Measurements from ENCODE around the gene ZPR1. TPM values are rescaled to one million over a fixed set of nuclear protein-coding genes. Genes with fewer than 3 reads are reported as not detected.

ZPR1 gene
- total and polyA plus RNA-seq, 4 donors: 9.4 to 56.1 (median 18.3) TPM

DNA sequence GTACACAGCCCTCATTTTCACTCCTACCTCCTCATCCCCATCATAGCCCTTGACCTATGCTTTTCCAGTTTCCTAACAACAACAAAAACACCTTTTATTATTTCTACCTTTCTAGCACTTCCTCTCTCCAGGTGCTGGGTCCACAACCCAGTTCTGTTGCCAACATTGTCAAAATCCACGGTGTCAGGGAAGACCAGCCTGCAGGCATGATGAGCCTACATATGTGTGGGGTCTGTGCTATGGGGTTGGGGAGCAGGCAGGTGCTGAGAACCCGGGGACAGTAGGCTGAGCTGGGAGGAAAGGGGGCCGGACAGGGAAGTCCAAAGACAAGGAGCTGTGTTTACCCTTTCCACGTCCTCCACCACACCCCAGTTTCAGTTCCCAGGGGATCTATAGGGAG, 711 bp upstream of the ZPR1 start:
- Histone ChIP-seq H3K4me3 (ENCODE audit: low read depth in 1 of 3, low read length in 3 of 3) (peak overlapping the region; percentile 42 to 78 (median 68)), H3K9ac (ENCODE audit: low read depth in 1 of 2, low read length in 2 of 2) (peak overlapping the region; percentile 22 to 84), H3K4me1 (ENCODE audit: control insufficient read depth in 4 of 4, insufficient read depth in 4 of 4, low read length in 3 of 4) (peaks cover 0 to 62% (median 53%) of the 10 kb centered on the region in 4 donors), H3K9me3 (ENCODE audit: control insufficient read depth in 4 of 4, low read length in 3 of 4) (no peaks in the 10 kb centered on the region), H3K27ac (ENCODE audit: low read depth in 1 of 2, low read length in 2 of 2) (peak overlapping the region; percentile 65 to 79), H3K36me3 (ENCODE audit: control insufficient read depth in 4 of 4, insufficient read depth in 3 of 4, low read depth in 1 of 4, low read length in 3 of 4) (peaks cover 9 to 26% (median 22%) of the 10 kb centered on the region in 4 donors), H3K27me3 (ENCODE audit: control insufficient read depth in 4 of 4, insufficient read depth in 4 of 4, low read length in 3 of 4) (no peaks in the 10 kb centered on the region)
- DNase-seq (ENCODE audit: low spot score): no peak
- 24% methylated on average over 4 of the region's 4 CpGs for WGBS
- TF ChIP-seq GABPA (IDR thresholded peaks at IDR 0.05 in 1 of 2, conservative IDR thresholded peaks at IDR 0.05 in 1 of 2) (no peak), JUND (IDR thresholded peaks at IDR 0.05) (no peak), EGR1 (IDR thresholded peaks at IDR 0.05; ENCODE audit: low read depth in 2 of 2) (no peak), RXRA (IDR thresholded peaks at IDR 0.05) (no peak), FOXA2 (IDR thresholded peaks at IDR 0.05) (no peak), NR2F2 (IDR thresholded peaks at IDR 0.05) (no peak), TAF1 (conservative IDR thresholded peaks at IDR 0.05) (no peak), HNF4G (IDR thresholded peaks at IDR 0.05) (no peak), SP1 (IDR thresholded peaks at IDR 0.05) (no peak), YY1 (IDR thresholded peaks at IDR 0.05) (no peak)
- TF ChIP-seq, protein P1, sequence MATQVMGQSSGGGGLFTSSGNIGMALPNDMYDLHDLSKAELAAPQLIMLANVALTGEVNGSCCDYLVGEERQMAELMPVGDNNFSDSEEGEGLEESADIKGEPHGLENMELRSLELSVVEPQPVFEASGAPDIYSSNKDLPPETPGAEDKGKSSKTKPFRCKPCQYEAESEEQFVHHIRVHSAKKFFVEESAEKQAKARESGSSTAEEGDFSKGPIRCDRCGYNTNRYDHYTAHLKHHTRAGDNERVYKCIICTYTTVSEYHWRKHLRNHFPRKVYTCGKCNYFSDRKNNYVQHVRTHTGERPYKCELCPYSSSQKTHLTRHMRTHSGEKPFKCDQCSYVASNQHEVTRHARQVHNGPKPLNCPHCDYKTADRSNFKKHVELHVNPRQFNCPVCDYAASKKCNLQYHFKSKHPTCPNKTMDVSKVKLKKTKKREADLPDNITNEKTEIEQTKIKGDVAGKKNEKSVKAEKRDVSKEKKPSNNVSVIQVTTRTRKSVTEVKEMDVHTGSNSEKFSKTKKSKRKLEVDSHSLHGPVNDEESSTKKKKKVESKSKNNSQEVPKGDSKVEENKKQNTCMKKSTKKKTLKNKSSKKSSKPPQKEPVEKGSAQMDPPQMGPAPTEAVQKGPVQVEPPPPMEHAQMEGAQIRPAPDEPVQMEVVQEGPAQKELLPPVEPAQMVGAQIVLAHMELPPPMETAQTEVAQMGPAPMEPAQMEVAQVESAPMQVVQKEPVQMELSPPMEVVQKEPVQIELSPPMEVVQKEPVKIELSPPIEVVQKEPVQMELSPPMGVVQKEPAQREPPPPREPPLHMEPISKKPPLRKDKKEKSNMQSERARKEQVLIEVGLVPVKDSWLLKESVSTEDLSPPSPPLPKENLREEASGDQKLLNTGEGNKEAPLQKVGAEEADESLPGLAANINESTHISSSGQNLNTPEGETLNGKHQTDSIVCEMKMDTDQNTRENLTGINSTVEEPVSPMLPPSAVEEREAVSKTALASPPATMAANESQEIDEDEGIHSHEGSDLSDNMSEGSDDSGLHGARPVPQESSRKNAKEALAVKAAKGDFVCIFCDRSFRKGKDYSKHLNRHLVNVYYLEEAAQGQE (IDR thresholded peaks at IDR 0.05): no peak
- TF ChIP-seq, protein P2, sequence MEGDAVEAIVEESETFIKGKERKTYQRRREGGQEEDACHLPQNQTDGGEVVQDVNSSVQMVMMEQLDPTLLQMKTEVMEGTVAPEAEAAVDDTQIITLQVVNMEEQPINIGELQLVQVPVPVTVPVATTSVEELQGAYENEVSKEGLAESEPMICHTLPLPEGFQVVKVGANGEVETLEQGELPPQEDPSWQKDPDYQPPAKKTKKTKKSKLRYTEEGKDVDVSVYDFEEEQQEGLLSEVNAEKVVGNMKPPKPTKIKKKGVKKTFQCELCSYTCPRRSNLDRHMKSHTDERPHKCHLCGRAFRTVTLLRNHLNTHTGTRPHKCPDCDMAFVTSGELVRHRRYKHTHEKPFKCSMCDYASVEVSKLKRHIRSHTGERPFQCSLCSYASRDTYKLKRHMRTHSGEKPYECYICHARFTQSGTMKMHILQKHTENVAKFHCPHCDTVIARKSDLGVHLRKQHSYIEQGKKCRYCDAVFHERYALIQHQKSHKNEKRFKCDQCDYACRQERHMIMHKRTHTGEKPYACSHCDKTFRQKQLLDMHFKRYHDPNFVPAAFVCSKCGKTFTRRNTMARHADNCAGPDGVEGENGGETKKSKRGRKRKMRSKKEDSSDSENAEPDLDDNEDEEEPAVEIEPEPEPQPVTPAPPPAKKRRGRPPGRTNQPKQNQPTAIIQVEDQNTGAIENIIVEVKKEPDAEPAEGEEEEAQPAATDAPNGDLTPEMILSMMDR (IDR thresholded peaks at IDR 0.05; ENCODE audit: low read depth, low read length, missing input control): no peak
- TF ChIP-seq, protein P3, sequence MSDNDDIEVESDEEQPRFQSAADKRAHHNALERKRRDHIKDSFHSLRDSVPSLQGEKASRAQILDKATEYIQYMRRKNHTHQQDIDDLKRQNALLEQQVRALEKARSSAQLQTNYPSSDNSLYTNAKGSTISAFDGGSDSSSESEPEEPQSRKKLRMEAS (IDR thresholded peaks at IDR 0.05): no peak
- TF ChIP-seq, protein P4, sequence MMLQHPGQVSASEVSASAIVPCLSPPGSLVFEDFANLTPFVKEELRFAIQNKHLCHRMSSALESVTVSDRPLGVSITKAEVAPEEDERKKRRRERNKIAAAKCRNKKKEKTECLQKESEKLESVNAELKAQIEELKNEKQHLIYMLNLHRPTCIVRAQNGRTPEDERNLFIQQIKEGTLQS (IDR thresholded peaks at IDR 0.05): no peak

DNA sequence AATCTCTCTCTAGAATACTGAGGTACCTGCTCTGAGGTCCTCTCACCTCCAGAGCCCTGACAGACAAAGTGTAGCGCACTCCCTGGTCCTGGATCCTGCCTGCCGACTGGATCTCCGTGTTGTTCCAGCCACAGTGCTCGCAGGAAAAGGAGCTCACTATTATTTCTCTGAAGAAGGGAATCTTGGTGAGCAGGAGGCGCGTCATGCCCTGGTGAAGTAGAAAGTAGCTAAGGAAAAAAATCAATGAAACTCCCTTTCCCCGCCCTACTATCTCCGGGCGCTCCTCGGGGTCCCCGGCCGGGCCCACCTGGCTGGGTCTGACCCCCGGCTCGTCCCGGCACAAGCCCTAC, 412 bp downstream of the ZPR1 start:
- TF ChIP-seq HNF4A (conservative IDR thresholded peaks at IDR 0.05) (no peak), EGR1 (IDR thresholded peaks at IDR 0.05; ENCODE audit: low read depth in 2 of 2) (no peak)
- TF ChIP-seq, protein P1 (IDR thresholded peaks at IDR 0.05): no peak
- Histone ChIP-seq H3K9ac (ENCODE audit: low read depth in 1 of 2, low read length in 2 of 2) (peak overlapping the region in 1 of 2 donors; percentile 9), H3K9me3 (ENCODE audit: control insufficient read depth in 4 of 4, low read length in 3 of 4) (no peaks in the 10 kb centered on the region), H3K27ac (ENCODE audit: low read depth in 1 of 2, low read length in 2 of 2) (peak overlapping the region; percentile 65 to 79), H3K4me3 (ENCODE audit: low read depth in 1 of 3, low read length in 3 of 3) (peak overlapping the region; percentile 42 to 78 (median 68)), H3K36me3 (ENCODE audit: control insufficient read depth in 4 of 4, insufficient read depth in 3 of 4, low read depth in 1 of 4, low read length in 3 of 4) (peaks cover 9 to 37% (median 31%) of the 10 kb centered on the region in 4 donors), H3K27me3 (ENCODE audit: control insufficient read depth in 4 of 4, insufficient read depth in 4 of 4, low read length in 3 of 4) (no peaks in the 10 kb centered on the region), H3K4me1 (ENCODE audit: control insufficient read depth in 4 of 4, insufficient read depth in 4 of 4, low read length in 3 of 4) (peaks cover 0 to 53% (median 44%) of the 10 kb centered on the region in 4 donors)
- DNase-seq (ENCODE audit: low spot score): no peak
- 1% methylated on average over 15 of the region's 15 CpGs for WGBS

Measured in liver (tissue), 9 donors.